NCI-H187 treated with DMSO at 0.1 percent for 48 hours (cell line): ENCODE data around the gene PLA2G4D.
A peak's percentile ranks its signal among the peaks of the same experiment; 100 is the strongest.
"Not testable (repeated sequence)": the region's sequence is repeated elsewhere in the genome, so short reads cannot be mapped to it uniquely, and the experiment has no call there.

ENCODE experiments used
- DNase-seq: peaks from one replicate; lab custom pipeline; 2025; lab: John Stamatoyannopoulos, UW

PLA2G4D gene

GRCh38 chr15:42128476-42128875, 34.1 kb upstream of the PLA2G4D start:
- DNase-seq, result no peak

GRCh38 chr15:42123546-42123945, 29.2 kb upstream of the PLA2G4D start:
- DNase-seq, result no peak

DNA sequence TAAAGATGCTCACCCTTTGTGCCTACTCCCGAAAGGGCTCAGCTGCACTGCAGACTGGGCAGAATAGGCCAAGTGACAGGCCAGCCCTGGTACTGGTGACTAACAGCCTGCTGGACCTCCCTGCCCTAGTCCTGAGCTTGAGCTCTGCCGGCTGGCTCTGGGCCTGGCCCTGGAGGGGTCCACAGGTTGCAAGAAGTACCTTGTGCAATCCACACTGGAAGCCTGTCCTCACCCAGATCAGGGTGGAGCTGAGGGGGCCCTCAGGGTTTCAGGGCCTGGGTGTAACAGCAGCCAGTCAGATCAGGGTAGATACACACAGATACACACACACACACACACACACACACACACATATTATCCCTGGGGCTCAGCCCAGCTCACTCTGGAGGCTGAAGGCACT, 27.3 kb upstream of the PLA2G4D start:
- no peak for DNase-seq

- DNase-seq, result no peak
These were observed 26.7 kb upstream of the PLA2G4D start for GRCh38 chr15:42121021-42121420.

- DNase-seq, result no peak
These were observed 25.9 kb upstream of the PLA2G4D start for GRCh38 chr15:42120285-42120684.

GRCh38 chr15:42119446-42119760, 25.0 kb upstream of the PLA2G4D start:
- DNase-seq, result no peak

- DNase-seq, result peak; percentile 53
These were observed 24.5 kb upstream of the PLA2G4D start for GRCh38 chr15:42118650-42119445.

GRCh38 chr15:42111924-42112323, 17.6 kb upstream of the PLA2G4D start:
- DNase-seq, result no peak

GRCh38 chr15:42110367-42110766, 16.0 kb upstream of the PLA2G4D start:
- no peak for DNase-seq

DNA sequence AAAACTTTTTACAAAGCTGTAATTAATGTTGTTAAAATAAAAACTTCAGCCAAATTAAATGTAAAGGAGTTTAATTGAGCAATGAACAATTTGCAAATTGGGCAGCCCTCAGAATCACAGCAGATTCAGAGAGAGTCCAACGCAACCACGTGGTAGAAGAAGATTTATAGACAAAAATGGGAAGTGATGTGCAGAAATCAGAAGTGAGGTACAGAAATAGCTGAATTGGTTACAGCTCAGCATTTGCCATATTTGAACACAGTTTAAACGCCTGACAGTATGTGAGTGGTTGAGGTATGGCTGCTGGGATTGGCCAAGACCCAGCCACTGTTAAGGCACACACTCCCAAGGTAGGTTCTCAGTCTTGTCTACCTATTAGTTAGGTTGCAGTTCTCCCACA, 14.4 kb upstream of the PLA2G4D start:
- DNase-seq, result no peak

DNA sequence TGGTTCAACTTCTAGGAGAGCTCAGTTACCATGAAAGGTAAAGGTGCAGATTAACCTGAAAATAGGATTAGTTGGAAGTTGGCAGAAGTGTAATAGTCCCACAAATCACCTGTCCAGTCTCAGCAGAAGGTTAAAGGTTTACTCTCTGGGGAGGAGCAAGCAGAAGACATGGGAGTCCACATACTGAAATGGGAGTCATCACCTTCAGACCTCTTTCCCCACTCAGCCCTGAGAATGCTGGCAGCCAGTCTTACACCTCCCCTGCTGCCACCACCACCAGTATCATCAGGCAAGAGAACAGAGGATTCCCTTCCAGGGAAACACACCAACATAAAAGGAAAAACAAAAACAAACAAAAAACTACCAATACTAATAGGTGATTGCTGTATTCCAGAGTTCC, 13.8 kb upstream of the PLA2G4D start:
- no peak for DNase-seq

GRCh38 chr15:42107473-42107872, 13.1 kb upstream of the PLA2G4D start:
- no peak for DNase-seq

- no peak for DNase-seq
These were observed 11.9 kb upstream of the PLA2G4D start for GRCh38 chr15:42106288-42106687.

GRCh38 chr15:42104095-42104891, 9.9 kb upstream of the PLA2G4D start:
- no peak for DNase-seq

DNA sequence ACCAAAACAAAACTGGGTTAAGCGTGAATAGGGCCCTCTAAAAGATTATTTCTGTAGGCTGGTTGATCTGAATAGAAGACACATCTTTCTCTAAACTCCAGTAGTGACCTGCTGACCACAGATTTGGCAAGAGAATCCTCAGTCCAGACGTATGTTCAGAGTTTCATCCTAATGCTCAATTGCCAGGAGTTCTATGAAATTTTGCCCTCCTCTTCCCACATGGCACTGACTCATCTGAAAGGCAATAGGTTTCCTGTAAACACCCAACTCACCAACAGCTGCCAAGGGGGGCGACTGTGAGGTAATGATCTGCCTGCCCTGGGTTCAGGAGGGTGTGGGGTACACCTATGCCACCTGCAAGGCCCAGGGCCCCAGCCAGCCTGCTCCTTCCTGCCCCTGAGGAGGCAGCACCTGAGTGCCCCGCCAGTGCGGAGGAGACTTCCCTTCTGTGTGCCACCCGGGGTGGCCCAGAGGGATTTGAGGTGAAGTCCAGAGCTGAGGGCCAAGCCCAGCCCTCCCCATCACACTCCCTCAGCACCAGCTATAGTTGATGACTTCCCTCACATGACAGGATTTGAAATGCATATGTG, 8.4 kb upstream of the PLA2G4D start:
- no peak for DNase-seq

DNA sequence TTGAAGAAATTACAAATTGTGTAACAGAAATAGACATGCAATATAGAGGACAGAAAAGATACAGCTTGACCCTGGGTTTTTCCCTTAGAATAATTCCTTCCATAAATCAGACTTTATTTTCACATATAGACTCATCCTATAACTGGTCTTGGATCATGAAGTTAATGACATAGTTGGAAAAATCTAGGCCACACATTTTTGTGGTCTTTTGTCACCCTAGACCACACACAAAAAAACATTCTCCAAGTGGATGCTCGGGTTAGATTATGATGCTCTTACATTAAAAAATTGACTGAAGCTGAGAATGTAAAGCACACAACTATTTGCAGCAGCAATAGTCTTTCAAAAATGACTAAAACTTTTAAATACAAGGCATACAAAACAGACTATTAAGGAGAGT, 7.5 kb upstream of the PLA2G4D start:
- DNase-seq, result no peak

GRCh38 chr15:42100021-42100800, 5.8 kb upstream of the PLA2G4D start:
- DNase-seq, result no peak

DNA sequence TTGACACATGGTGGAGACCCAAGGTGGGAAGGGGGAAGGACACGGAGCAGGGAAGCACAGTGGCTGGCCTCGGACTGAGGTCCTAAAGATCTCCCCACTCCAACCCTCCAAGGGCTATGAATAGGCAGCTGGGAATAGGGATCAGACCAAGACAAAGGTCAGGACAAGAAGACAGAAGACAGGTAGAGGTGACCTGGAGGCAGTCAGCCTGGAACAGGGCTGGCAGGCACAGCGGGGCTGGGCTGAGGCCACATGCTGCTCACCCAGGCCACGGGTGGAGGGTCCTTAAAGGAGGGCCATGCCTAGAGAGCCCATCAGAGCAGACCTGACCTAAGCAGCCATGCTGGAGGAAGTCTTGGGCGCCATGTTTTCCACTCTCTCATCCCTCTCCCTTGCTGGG, 2.7 kb upstream of the PLA2G4D start:
- DNase-seq, result no peak

GRCh38 chr15:42093966-42094365, 396 bp downstream of the PLA2G4D start:
- DNase-seq, result no peak

DNA sequence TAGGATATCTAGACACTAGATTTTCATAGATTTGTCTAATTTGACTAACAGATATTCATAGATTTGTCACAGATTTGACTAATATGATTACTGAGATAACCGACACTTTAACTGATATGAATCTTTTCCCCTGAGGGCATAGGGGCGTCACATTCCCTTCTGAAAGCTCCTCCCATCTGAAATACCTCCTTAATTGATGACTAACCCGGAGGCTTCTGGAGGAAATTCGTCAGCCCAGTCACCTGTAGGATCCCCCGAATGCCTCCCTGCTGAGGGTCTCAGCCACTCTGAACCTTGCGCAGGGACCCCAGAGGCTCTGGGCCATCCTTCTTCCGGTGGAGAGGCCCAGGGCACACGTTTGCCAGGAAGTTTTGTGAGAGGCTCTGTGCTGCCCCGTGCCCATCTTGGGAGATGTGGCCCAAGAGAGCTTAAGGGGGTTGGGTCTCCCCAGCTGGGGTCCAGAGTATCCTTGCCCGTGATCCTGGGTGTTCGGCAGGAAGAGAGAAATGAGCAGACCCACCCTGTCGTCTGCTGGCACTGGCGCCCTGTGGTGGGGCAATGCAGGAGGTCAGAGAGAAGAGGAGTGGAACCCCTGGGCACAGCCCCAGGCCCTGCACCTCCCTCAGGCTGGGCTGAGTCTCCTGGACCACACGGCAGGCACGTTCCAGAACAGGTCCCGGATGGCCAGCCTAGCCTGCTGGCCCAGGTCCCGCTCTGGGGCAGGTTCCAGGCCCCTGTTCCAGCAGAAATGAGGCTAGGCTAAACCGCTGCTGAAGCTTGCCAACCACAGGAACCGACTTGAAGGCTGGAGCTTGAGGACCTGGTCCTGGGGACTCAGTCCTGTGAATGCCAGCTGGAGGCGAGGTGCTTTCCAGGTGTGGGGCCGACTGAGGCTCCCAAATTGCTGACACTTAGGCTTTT, 1.7 kb downstream of the PLA2G4D start:
- no peak for DNase-seq

DNA sequence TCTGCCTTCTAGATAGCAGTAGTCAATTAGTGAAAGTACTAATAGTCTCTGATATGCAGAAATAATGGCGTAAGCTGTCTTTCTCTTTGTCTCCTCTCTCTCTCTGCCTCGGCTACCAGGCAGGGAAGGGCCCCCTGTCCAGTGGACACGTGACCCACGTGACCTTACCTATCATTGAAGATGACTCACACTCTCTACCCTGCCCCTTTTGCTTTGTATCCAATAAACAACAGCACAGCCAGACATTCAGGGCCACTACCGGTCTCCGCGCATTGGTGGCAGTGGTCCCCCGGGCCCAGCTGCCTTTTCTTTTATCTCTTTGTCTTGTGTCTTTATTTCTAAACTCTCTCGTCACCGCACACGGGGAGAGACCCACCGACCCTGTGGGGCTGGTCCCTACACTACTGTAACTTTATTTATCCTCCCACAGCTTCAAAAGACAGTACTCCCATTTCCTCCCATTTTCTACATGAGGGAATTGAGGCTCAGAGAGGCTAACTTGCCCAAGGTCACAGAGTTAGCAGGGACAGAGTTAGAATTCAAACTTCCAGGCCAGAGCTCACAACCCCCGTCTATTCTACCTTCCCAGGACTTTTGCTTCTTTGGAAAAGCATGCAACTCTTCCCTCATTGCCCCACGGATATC, 2.5 kb downstream of the PLA2G4D start:
- not testable (repeated sequence) for DNase-seq
